ENCODE data around the gene CDC123. TPM values are rescaled to one million over a fixed set of nuclear protein-coding genes. Genes with fewer than 3 reads are reported as not detected.

CDC123 gene
- total RNA-seq, 1 donor from 2014 or later, result 107 TPM

GRCh38 chr10:12205082-12205481 is 9.1 kb downstream of the CDC123 start:
- Mint-ChIP-seq H3K4me3 (ENCODE audit: unreplicated experiment) (no peak overlapping the region), H3K36me3 (ENCODE audit: low read depth, unreplicated experiment) (peaks cover 29% of the 10 kb centered on the region), H3K27ac (ENCODE audit: unreplicated experiment) (no peak overlapping the region), H3K9me3 (ENCODE audit: unreplicated experiment) (no peaks in the 10 kb centered on the region), H3K27me3 (ENCODE audit: low read depth, unreplicated experiment) (no peaks in the 10 kb centered on the region), H3K4me1 (ENCODE audit: low read depth, unreplicated experiment) (peaks cover 10% of the 10 kb centered on the region)
- Histone ChIP-seq H3K4me2 (ENCODE audit: low read length) (no peak overlapping the region), H3K9ac (ENCODE audit: low read length) (no peak overlapping the region), H3K4me3 (ENCODE audit: insufficient read depth, low read depth, low read length) (no peak overlapping the region), H3K27ac (ENCODE audit: low read depth, low read length) (no peak overlapping the region), H3K27me3 (ENCODE audit: insufficient read depth, low read length) (no peaks in the 10 kb centered on the region), H3K36me3 (ENCODE audit: insufficient read depth, low read length) (peaks cover 24% of the 10 kb centered on the region), H3K79me2 (ENCODE audit: insufficient read depth, low read length) (peaks cover 88% of the 10 kb centered on the region), H4K20me1 (ENCODE audit: insufficient read depth, low read length) (peaks cover 75% of the 10 kb centered on the region), H3K9me3 (ENCODE audit: insufficient read depth, low read depth, low read length) (no peaks in the 10 kb centered on the region), H2AFZ (ENCODE audit: low read depth, low read length) (no peak overlapping the region), H3K4me1 (ENCODE audit: insufficient read depth, low read length) (no peaks in the 10 kb centered on the region)
- FAIRE-seq (no peak), DNase-seq (ENCODE audit: low read depth) (no peak)
- TF ChIP-seq EZH2 (IDR thresholded peaks at IDR 0.05; ENCODE audit: insufficient read depth, low read length), result no peak
- TF ChIP-seq, protein P1, sequence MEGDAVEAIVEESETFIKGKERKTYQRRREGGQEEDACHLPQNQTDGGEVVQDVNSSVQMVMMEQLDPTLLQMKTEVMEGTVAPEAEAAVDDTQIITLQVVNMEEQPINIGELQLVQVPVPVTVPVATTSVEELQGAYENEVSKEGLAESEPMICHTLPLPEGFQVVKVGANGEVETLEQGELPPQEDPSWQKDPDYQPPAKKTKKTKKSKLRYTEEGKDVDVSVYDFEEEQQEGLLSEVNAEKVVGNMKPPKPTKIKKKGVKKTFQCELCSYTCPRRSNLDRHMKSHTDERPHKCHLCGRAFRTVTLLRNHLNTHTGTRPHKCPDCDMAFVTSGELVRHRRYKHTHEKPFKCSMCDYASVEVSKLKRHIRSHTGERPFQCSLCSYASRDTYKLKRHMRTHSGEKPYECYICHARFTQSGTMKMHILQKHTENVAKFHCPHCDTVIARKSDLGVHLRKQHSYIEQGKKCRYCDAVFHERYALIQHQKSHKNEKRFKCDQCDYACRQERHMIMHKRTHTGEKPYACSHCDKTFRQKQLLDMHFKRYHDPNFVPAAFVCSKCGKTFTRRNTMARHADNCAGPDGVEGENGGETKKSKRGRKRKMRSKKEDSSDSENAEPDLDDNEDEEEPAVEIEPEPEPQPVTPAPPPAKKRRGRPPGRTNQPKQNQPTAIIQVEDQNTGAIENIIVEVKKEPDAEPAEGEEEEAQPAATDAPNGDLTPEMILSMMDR (IDR thresholded peaks at IDR 0.05; ENCODE audit: insufficient read depth, low read depth, low read length), result no peak

DNA sequence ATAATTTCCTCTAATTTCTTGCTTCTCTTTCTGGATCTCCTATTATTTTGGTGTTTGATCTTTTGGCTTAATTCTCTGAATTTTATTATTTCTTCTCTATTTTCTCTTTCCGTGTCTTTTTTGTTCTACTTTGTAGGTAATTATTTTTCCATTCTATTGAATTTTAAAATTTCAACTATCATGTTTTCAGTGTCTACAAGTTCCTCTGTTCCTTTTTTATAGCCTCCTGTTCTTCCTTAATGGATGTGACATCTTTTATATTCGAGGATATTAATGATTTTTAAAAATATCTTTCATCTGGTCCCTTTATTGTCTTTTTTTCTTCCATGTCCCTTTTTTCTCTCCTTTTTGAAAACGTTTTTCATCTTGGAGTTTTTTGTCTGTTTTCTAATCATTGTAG is 11.1 kb downstream of the CDC123 start:
- TF ChIP-seq, protein P1 (IDR thresholded peaks at IDR 0.05; ENCODE audit: insufficient read depth, low read depth, low read length), result no peak
- TF ChIP-seq EZH2 (IDR thresholded peaks at IDR 0.05; ENCODE audit: insufficient read depth, low read length), result no peak
- Mint-ChIP-seq H3K4me3 (ENCODE audit: unreplicated experiment) (no peak overlapping the region), H3K9me3 (ENCODE audit: unreplicated experiment) (peaks cover 3% of the 10 kb centered on the region), H3K4me1 (ENCODE audit: low read depth, unreplicated experiment) (no peaks in the 10 kb centered on the region), H3K36me3 (ENCODE audit: low read depth, unreplicated experiment) (peaks cover 37% of the 10 kb centered on the region), H3K27ac (ENCODE audit: unreplicated experiment) (no peak overlapping the region), H3K27me3 (ENCODE audit: low read depth, unreplicated experiment) (no peaks in the 10 kb centered on the region)
- DNase-seq (ENCODE audit: low read depth), result no peak
- no peaks in the 10 kb centered on the region for H3K9me3 ChIP-seq (ENCODE audit: insufficient read depth, low read depth, low read length)
- peaks cover 34% of the 10 kb centered on the region for H3K36me3 ChIP-seq (ENCODE audit: insufficient read depth, low read length)
- H3K4me3 ChIP-seq (ENCODE audit: insufficient read depth, low read depth, low read length), result no peak overlapping the region
- H3K9ac ChIP-seq (ENCODE audit: low read length), result no peak overlapping the region
- H3K27ac ChIP-seq (ENCODE audit: low read depth, low read length), result no peak overlapping the region
- H3K79me2 ChIP-seq (ENCODE audit: insufficient read depth, low read length), result peaks cover 68% of the 10 kb centered on the region
- no peak for FAIRE-seq
- H4K20me1 ChIP-seq (ENCODE audit: insufficient read depth, low read length), result peaks cover 63% of the 10 kb centered on the region
- H3K4me1 ChIP-seq (ENCODE audit: insufficient read depth, low read length), result no peaks in the 10 kb centered on the region
- H2AFZ ChIP-seq (ENCODE audit: low read depth, low read length), result no peak overlapping the region
- H3K4me2 ChIP-seq (ENCODE audit: low read length), result no peak overlapping the region
- H3K27me3 ChIP-seq (ENCODE audit: insufficient read depth, low read length), result no peaks in the 10 kb centered on the region

DNA sequence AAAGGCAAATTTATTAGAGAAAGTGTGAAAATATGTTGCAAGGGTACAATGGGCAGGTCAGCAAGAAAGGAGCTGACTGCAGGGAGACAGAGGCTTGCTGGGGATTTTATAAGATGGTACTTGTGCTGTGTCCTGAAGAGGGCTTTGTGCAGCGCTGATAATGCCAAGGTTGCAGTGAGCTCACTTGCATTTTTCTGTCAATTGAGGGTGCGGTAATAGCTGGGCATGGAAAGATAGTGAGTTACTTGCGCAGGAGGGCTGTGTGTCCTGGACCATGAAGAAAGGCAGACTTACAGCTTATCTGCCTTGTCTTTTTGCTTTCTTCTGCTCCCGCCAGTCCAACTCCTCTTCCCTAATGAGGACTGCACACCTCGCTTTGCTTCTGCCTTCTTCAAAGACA is 12.5 kb downstream of the CDC123 start:
- Mint-ChIP-seq H3K36me3 (ENCODE audit: low read depth, unreplicated experiment) (peaks cover 29% of the 10 kb centered on the region), H3K9me3 (ENCODE audit: unreplicated experiment) (peaks cover 3% of the 10 kb centered on the region), H3K27ac (ENCODE audit: unreplicated experiment) (no peak overlapping the region), H3K4me3 (ENCODE audit: unreplicated experiment) (no peak overlapping the region), H3K4me1 (ENCODE audit: low read depth, unreplicated experiment) (no peaks in the 10 kb centered on the region), H3K27me3 (ENCODE audit: low read depth, unreplicated experiment) (no peaks in the 10 kb centered on the region)
- DNase-seq (ENCODE audit: low read depth) (no peak), FAIRE-seq (no peak)
- H3K27ac ChIP-seq (ENCODE audit: low read depth, low read length), result no peak overlapping the region
- H2AFZ ChIP-seq (ENCODE audit: low read depth, low read length), result no peak overlapping the region
- peaks cover 36% of the 10 kb centered on the region for H3K36me3 ChIP-seq (ENCODE audit: insufficient read depth, low read length)
- H3K9ac ChIP-seq (ENCODE audit: low read length), result no peak overlapping the region
- H3K4me3 ChIP-seq (ENCODE audit: insufficient read depth, low read depth, low read length), result no peak overlapping the region
- no peaks in the 10 kb centered on the region for H3K4me1 ChIP-seq (ENCODE audit: insufficient read depth, low read length)
- H3K9me3 ChIP-seq (ENCODE audit: insufficient read depth, low read depth, low read length), result no peaks in the 10 kb centered on the region
- peaks cover 51% of the 10 kb centered on the region for H4K20me1 ChIP-seq (ENCODE audit: insufficient read depth, low read length)
- TF ChIP-seq EZH2 (IDR thresholded peaks at IDR 0.05; ENCODE audit: insufficient read depth, low read length), result no peak
- TF ChIP-seq, protein P1 (IDR thresholded peaks at IDR 0.05; ENCODE audit: insufficient read depth, low read depth, low read length), result no peak
- peaks cover 54% of the 10 kb centered on the region for H3K79me2 ChIP-seq (ENCODE audit: insufficient read depth, low read length)
- H3K27me3 ChIP-seq (ENCODE audit: insufficient read depth, low read length), result no peaks in the 10 kb centered on the region
- no peak overlapping the region for H3K4me2 ChIP-seq (ENCODE audit: low read length)

All from astrocyte (in vitro differentiated cells and primary cell).